HG03103 (cell line): ENCODE results near the gene ACSL4.

Source experiments
- ATAC-seq: cut with Tn5 transposase; IDR thresholded peaks from one replicate; pipeline ENCODE4 v1.9.1; 2021; ENCODE audit warnings: low read depth; ENCODE audit not compliant: unreplicated experiment

ACSL4 gene

DNA sequence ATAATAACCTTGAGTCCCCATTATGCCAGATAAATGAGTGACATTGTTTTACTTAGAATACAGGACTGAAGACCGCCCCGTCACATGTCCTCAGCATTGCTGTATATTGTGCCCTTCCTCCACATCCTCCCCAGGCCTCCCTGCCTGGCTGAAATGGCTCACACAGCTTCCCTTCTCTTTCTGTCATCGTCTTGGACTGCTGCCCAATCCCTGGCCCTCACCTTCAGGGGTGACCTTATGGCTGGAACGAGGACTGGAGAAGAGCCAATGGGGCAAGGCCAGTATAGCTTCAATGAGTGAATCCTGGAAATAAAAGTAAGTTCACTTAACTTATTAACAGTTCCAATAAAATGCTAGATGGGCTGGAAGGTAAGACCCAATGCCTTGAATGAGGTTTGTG, 110.8 kb downstream of the ACSL4 start:
- no peak for ATAC-seq

GRCh38 chrX:109619771-109620170, 113.3 kb downstream of the ACSL4 start:
- no peak for ATAC-seq

GRCh38 chrX:109614951-109615350, 118.1 kb downstream of the ACSL4 start:
- no peak for ATAC-seq

DNA sequence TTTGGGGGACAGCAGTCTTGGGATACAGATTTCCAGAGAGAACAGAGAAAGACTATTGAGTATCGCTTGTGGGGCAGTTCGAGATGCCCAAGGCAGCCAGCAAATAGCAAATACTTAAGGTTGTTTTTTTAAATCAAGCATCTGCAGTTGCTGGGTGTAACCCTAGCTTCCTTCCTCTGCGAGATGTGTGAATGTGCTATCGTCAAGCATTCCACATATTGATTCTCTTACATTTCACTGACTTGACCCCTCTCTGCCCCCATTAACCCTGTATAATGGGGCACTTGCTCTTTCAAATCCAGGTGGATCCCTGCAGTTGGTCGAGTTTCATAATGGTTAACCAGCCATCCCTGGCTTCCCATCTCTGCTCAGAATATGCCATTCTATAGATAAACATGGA, 131.6 kb downstream of the ACSL4 start:
- ATAC-seq = no peak

GRCh38 chrX:109600237-109600651, 132.8 kb downstream of the ACSL4 start:
- no peak for ATAC-seq

GRCh38 chrX:109596015-109596414, 137.0 kb downstream of the ACSL4 start:
- ATAC-seq = no peak
